WI38 (cell line): ENCODE results near the gene KIAA0319L.

ENCODE experiments used
- H3K4me3 ChIP-seq: 2 replicates; pipeline ENCODE4 v1.5.1; 2011; ENCODE audit warnings: low read depth, mild to moderate bottlenecking, control low read depth, low read length
- CTCF ChIP-seq: IDR thresholded peaks from 2 replicates; pipeline ENCODE4 v1.5.1; 2012; ENCODE audit warnings: low read depth, mild to moderate bottlenecking, control low read depth, low read length

Gene KIAA0319L

GRCh38 chr1:35511305-35511704 lies 45.9 kb downstream of the KIAA0319L start:
- TF ChIP-seq CTCF: no peak
- H3K4me3 ChIP-seq: no peak overlapping the region

GRCh38 chr1:35509558-35509957 lies 47.6 kb downstream of the KIAA0319L start:
- no peak for TF ChIP-seq CTCF
- H3K4me3 ChIP-seq: no peak overlapping the region

- TF ChIP-seq CTCF: no peak
- no peak overlapping the region for H3K4me3 ChIP-seq
These were observed 49.3 kb downstream of the KIAA0319L start for GRCh38 chr1:35507947-35508346.

- no peak for TF ChIP-seq CTCF
These were observed 50.0 kb downstream of the KIAA0319L start for GRCh38 chr1:35506960-35507912.

GRCh38 chr1:35505911-35506798 lies 51.0 kb downstream of the KIAA0319L start:
- no peak for TF ChIP-seq CTCF
- H3K4me3 ChIP-seq: no peak overlapping the region

More at GRCh38 chr1:35506960-35507912, 50.0 kb downstream of the KIAA0319L start:
- no peak overlapping the region for H3K4me3 ChIP-seq

GRCh38 chr1:35502242-35502641 lies 55.0 kb downstream of the KIAA0319L start:
- no peak overlapping the region for H3K4me3 ChIP-seq
- TF ChIP-seq CTCF: no peak
